GM15510 (cell line): ENCODE data around the gene DDTL.

Experiments used
- POLR2A ChIP-seq: IDR thresholded peaks from 3 replicates; pipeline ENCODE4 v1.6.1; 2011; ENCODE audit warnings: borderline replicate concordance; ENCODE audit not compliant: insufficient read length; ENCODE audit errors: extremely low read depth

The DDTL gene

DNA sequence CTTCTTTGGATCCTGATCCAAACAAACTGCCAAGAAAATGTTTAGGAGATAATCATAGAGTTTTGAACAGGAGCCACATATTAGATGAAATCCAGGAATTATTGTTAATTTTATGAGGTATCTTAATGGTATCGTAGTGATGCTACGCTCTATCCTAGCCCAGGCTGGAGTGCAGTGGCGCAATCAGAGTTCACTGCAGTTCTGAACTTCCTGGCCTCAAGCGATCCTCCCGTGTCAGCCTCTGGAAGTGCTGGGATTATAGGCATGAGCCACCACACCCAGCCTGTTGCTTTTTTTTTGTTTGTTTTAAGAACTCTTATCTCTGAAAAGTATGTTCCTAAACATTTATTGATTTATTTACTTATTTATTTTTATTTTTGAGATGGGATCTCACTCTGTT, 36.2 kb downstream of the DDTL start:
- no peak for TF ChIP-seq POLR2A

- TF ChIP-seq POLR2A: no peak
These were observed 37.2 kb downstream of the DDTL start for GRCh38 chr22:24003887-24004286.

GRCh38 chr22:24005201-24005600, 38.5 kb downstream of the DDTL start, which contains the start of gene GSTT4:
Gene GSTT4 (minus strand): TSS chr22:24005453. CDS start chr22:24005356, 97 bp downstream.
- no peak for TF ChIP-seq POLR2A

DNA sequence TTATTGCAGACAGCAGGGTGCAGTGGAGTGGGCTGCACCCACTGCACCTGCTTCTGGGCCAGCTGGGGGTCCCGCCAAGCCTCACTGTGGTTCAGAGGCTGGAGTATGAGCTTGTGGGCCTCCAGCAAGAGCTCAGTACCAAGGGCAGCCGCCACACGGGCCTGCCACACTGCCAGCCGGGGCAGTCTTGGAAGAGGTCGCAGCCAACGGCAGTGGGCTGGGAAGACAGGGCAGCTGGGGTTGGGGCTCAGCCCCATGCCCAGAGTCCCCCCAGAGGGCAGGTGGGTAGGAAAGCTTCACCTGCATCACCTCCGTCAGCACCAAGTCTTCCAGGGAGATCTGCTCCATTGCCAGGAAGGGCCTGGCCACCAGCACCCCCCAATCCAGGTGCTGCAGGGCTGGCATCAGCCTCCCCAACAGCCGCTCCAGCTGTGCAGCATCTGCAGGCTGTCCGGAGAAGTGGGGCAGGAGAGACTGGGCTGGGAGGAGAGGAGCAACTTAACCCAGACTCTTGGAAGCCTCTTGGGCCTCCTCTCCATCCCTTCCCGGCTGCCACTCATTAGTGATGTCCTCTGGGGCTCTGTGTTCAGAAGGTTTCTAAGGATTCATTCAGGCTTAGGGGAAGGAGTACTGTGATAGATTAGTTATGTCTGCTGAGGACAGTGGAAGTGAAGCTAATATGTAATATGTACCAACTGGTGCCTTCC, 39.7 kb downstream of the DDTL start:
- TF ChIP-seq POLR2A: no peak

GRCh38 chr22:24006914-24007214, 40.2 kb downstream of the DDTL start:
- TF ChIP-seq POLR2A: no peak

GRCh38 chr22:24007253-24008021, 40.7 kb downstream of the DDTL start:
- no peak for TF ChIP-seq POLR2A

GRCh38 chr22:24008022-24008283, 41.3 kb downstream of the DDTL start:
- TF ChIP-seq POLR2A: no peak

- no peak for TF ChIP-seq POLR2A
These were observed 41.9 kb downstream of the DDTL start for GRCh38 chr22:24008381-24009226.

DNA sequence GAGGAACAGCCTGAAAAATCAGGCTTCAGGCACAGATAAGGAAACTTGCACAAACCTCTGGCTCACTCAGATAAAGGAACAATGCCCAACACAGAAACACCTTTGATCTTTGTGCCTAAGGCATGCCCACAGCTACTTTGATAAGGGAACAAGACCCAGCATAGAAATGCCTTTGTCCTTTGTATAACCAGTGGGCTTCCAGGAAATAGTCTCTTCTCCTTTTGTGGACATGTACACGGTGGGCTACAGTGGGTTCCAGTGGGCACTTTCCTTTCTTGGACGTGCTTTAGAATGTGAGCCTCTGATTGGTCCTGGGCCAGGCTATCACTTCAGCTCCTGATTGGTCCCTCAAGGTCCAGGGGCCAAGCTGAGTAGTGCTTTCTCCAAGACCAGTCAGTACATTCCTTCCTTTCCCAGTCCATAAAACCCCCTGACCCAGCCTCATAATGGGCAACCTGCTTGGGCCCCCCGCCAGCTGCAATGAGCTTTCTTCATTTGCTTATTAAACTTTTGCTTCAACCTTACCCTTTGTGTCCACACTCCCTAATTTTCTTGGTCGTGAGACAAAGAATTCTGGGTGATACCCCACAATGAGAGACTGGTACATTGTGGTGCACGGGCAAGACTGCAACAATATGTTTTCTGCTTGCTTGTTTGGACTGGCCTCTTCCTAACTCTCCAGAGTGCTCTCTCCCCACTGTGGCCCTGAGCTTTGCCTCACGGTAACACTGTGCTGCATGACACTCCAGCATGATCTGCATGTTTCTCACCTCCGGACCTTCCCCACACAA, 42.7 kb downstream of the DDTL start:
- no peak for TF ChIP-seq POLR2A

DNA sequence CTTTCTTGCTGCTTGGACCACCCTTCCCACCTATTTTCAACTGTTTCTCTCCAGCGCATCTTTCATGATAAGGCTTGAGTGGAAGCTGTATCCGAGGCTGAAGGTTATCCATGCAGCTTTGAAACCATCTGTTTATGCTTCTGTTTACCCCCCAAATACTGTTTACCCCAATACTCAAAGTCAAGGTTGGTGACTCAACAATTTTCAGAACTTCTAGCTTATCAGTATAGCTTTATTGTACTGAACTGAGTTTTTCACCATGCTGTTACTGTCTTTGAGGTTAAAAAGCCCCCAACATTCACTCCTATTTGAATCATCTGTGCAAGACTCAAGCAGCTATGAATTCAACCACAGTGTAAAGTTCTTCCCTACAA, 43.3 kb downstream of the DDTL start:
- no peak for TF ChIP-seq POLR2A

- TF ChIP-seq POLR2A: no peak
These were observed 45.0 kb downstream of the DDTL start for GRCh38 chr22:24011735-24012068.

DNA sequence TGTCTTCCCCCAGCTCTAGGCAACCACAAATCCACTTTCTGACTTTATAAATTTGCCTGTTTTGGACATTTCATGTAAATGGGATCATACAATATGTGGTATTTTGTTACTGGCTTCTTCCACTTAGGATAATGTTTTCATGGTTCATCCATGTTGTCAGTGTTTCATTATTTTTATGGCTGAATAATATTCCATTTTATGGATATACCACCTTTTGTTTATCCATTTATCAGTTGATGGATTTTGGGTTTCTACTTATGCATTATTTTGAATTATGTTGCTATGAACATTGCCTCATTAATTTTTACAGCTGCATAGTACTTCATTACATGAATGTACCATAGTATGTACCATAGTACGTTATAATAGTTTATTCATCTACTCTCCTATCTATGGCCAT, 49.5 kb downstream of the DDTL start:
- no peak for TF ChIP-seq POLR2A

DNA sequence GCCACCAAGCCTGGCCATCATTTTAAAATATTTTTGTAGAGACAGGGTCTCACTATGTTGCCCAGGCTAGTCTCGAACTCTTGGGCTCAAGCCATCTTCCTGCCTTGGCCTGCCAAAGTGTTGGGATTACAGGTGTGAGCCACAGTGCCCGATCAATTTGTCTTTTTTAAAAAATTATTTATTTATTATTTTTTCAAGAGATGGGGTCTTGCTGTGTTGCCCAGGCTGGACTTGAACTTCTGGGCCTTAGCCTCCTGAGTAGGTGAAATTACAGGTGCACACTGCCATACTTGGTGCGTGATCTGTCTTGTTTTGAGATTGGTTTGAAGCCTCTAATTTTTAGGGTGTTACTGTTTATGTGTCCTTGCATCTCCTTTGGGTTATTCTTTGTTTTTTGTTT, 54.6 kb downstream of the DDTL start:
- no peak for TF ChIP-seq POLR2A
